GM21737 (cell line): ENCODE results near the gene CLDN16.
A peak's percentile ranks its signal among the peaks of the same experiment; 100 is the strongest.

Experiments
- ATAC-seq: cut with Tn5 transposase; IDR thresholded peaks from one replicate; pipeline ENCODE4 v1.9.1; 2021; ENCODE audit warnings: mild to moderate bottlenecking, moderate library complexity; ENCODE audit not compliant: unreplicated experiment

CLDN16 gene

GRCh38 chr3:190378240-190378891 is 9.6 kb upstream of the CLDN16 start:
- no peak for ATAC-seq

- ATAC-seq = no peak
Measured at GRCh38 chr3:190380184-190380583, 7.8 kb upstream of the CLDN16 start.

- no peak for ATAC-seq
Measured at GRCh38 chr3:190381441-190381840, 6.5 kb upstream of the CLDN16 start.

GRCh38 chr3:190382082-190382481 is 5.9 kb upstream of the CLDN16 start:
- no peak for ATAC-seq

DNA sequence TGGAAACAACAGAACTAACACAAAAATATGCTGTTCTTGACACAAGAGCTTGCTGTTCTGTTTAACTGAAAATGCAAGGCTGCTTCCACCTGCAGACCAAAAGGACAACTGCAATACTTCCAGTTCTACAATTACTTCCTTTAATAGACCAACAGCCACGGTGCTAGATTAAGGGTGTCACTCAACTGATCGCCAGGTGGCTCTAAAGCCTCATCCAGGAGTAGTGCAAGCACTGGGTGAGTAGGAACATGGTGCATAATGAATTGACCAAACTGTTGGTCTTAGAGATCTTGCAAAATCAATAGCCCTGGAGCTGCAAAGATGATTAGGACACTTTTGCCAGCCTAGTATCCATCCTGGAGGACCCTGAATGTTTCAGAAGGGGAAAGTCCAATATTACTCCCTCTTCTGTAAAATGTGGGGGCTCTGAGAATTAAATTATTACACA is 3.6 kb upstream of the CLDN16 start:
- peak; percentile 92 for ATAC-seq

DNA sequence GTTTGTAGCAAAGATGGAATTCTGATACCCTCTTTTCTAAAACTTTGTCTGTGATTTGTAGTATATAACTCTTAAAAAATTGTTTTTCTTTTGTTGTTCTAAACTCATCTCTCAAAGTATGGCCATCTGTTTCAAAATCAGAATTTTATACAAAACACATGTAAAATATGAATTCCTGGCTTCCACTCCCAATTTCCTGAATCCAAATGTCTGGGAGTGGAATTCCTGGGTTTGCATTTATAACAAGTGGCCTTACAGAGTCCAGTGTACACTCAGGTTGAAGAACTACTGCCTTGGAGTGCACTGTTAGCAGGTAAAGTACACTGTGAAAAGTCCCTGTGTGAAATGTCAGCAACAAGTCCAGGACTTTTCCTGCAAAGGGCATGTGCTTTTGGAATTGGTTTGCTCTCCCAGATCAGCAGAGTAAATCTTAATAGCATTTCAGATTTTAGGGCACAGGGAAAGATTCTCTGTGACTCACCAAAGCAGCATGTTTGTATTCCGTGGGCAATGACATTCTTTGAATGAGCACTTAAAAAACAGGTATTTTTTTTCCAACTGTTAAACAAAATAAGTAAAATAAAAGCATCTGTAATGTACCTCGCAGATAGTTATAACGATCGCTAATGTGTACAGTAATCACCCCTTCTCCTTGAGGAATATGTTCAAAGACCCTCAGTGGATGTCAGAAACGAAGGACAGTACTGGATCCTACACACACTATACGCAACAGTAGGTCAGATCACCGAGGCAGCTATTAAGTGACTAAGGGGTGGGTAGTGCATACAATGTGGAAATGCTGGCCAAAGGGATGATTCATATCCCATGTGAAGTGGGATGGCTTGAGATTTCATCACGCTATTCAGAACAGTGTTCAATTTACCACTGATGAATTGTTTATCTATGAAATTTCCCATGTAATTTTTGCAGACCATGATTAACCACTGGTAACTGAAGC is 2.0 kb upstream of the CLDN16 start:
- no peak for ATAC-seq

GRCh38 chr3:190388703-190389102 is 740 bp downstream of the CLDN16 start:
- no peak for ATAC-seq

GRCh38 chr3:190396001-190396400 is 8.0 kb downstream of the CLDN16 start:
- no peak for ATAC-seq

DNA sequence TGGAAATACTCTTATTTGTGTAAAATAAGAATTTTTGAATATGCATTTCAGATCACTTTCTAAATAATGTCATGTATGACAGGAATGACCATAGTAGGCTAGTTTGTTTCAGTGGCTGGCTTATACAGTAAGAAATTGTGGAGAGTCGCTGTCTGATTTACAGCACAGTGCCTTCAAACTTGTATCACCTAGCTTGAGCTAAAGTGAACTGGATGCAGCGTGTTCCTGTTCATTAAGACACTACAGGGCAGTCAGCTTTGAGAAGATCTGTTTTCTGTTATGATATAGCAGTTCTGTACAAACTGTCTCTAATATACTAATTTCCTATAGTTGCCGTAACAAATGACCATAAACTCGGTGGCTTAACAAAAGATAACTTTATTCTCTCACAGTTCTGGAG is 9.9 kb downstream of the CLDN16 start:
- ATAC-seq = no peak

DNA sequence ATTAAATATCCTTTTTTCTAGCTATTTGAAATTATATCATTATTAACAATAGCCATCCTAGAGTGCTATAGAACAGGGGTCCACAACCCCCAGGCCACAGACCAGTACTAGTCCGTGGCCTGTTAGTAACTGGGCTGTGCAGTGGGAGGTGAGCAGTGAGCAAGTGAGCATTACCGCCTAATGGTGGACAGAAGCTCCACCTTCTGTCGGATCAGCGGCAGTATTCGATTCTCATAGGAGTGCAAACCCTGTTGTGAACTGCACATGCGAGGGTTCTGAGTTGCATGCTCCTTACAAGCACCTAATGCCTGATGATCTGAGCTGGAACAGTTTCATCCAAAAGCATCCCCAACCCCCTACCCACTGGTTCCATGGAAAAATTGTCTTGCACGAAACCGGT is 11.7 kb downstream of the CLDN16 start:
- no peak for ATAC-seq

- ATAC-seq = no peak
Measured at GRCh38 chr3:190401963-190402362, 14.0 kb downstream of the CLDN16 start.

- no peak for ATAC-seq
Measured at GRCh38 chr3:190404715-190405114, 16.8 kb downstream of the CLDN16 start.

DNA sequence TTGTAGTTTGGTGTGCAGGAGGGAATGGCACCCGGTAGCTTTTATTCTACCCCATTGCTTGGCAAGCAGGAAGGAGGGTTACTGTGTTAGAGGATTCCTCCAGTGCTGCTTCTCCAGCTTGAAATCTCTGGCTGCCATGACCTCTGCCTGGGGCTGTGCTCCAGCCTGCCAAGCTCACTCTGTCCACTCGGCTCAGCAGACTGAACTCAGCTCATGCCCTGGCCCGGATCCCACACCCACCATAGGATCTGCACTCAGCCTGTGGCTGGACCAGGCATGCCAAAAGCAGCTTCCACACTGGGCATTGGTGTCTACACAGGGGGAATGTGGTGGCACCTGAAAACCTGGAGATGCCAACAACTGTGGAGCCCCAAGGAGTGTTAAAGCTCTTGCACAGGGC is 26.3 kb downstream of the CLDN16 start:
- ATAC-seq = no peak

- ATAC-seq = no peak
Measured at GRCh38 chr3:190424108-190424477, 36.1 kb downstream of the CLDN16 start.

- ATAC-seq = peak; percentile 57
Measured at GRCh38 chr3:190424478-190425439, 36.8 kb downstream of the CLDN16 start.

DNA sequence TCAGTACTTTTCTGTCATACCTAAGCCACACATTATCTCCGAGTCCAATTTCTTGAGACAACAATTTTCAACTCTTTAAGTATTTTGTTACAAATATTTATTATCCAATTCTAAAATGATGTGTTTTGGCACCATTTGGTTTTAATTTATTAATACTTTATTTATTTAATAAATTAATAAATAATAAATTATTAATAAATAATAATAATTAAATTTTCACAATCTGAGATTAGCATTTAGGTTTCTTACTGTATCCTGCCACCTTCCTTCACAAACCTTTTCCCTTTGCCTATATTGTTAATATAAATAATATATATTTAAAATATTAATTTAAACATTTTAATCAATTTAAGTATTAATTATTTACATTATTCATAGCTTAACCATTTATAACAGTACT is 37.9 kb downstream of the CLDN16 start:
- no peak for ATAC-seq

- no peak for ATAC-seq
Measured at GRCh38 chr3:190426806-190427507, 39.0 kb downstream of the CLDN16 start.

GRCh38 chr3:190429681-190430080 is 41.7 kb downstream of the CLDN16 start:
- no peak for ATAC-seq

- ATAC-seq = no peak
Measured at GRCh38 chr3:190430906-190431305, 42.9 kb downstream of the CLDN16 start.

- no peak for ATAC-seq
Measured at GRCh38 chr3:190432216-190432615, 44.3 kb downstream of the CLDN16 start.
